Activated CD4-positive, CD25-positive, alpha-beta regulatory T cell treated with anti-CD3 and anti-CD28 coated beads, Interleukin-2, amount 50 U/mL, for 24 hours (primary cell): ENCODE data around the gene SPCS1.

Experiments used
- ATAC-seq, 2 donors: fragments of 150-1000 bp; cut with Tn5 transposase; one replicate each; pipeline ENCODE4 v1.10.0; 2021; ENCODE audit warnings: mild to moderate bottlenecking in 1 of 2, moderate library complexity in 1 of 2

The SPCS1 gene

GRCh38 chr3:52733256-52733891, 27.5 kb downstream of the SPCS1 start:
- no peak for ATAC-seq

DNA sequence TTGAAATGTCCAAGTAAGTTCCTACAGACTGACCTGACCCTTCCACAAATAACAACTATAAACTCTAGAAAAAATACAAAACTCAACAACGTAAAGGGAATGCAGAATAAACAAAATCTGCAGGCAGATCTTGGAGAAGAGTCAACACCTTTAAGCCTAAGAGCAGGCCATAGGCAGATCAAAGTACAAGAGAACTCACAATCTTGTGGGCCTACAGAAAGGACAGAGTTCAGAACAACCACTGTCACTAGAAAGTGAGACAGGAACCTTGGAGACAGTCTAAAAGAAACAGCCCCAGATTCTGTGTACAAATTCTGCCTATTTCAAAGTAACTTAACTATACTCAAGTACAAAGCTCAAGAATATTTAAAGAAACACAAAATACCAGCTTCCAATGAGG, 33.8 kb downstream of the SPCS1 start:
- ATAC-seq: no peak

DNA sequence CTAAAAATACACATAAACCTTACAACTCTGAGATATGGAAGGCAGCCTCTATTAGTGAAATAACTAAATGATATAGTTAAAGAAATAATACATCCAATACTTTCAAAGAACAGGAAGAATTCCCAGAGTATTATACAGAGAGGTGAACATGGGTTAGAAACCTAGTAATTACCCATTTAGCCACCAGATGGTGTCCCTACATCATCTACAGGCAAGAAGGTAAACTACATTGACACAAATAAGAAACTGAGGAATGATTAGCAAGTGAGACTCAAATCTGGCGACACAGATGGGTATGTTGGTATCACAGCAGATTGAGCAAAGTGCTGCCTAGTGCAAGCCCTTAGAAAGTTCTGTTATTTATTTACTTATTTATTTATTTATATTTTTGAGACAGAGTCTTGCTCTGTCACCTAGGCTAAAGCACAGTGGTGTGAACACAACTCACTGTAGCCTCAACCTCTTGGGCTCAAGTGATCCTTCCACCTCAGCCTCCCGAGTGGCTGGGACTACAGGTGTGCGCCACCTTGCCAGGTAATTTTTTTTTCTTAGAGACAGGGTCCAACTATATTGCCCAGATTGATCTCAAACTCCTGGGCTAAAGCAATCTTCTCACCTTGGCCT, 36.6 kb downstream of the SPCS1 start:
- no peak for ATAC-seq

GRCh38 chr3:52743152-52743551, 37.2 kb downstream of the SPCS1 start:
- ATAC-seq: no peak

GRCh38 chr3:52743721-52744120, 37.8 kb downstream of the SPCS1 start:
- ATAC-seq: no peak

DNA sequence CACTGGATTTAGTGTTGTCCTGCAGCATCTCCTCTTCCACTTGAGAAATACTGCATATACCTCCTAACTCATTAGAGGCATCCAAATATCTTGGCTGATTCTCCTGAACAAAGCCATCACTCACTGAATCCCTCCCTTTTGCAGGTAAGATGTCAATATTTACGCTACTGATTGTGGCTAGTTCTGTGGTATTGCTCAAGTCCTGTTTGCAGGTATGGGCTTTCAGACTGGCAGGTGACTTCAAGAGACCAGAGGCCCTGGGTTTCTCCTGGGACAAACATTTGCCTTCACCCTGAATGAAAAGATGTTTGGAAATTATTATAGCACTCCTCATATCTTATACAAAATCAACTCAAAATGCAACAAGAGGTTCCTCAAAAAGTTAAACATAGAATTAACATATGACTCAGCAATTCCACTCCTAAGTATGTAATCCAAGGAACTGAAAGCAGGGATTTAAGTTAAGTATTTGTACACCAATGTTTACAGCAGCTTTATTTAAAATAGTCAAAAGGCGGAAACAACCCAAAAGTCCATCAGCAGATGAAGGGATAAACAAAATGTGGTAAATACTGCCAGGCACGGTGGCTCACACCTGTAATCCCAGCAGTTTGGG, 46.2 kb downstream of the SPCS1 start:
- ATAC-seq: no peak

- no peak for ATAC-seq
Measured at GRCh38 chr3:52754373-52754772, 48.5 kb downstream of the SPCS1 start.

DNA sequence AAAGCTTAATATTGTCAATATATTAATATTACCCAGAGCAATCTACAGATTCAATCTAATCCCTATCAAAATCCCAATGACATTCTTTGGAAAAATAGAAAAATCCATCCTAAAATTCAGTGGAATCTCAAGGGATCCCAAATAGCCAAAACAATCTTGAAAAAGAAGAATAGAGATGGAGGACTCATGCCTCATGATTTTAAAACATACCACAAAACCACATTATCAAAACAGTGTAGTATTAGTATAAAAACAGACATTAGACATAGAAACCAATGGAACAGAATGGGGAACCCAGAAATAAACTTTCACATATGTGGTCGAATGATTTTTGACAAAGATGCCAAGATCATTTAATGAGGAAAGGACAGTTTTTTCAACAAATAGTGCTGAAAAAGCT, 50.2 kb downstream of the SPCS1 start:
- ATAC-seq: no peak
